Thyroid gland (tissue), 4 donors: ENCODE results near the gene ZNF397. TPM values are rescaled to one million over a fixed set of nuclear protein-coding genes. Genes with fewer than 3 reads are reported as not detected.
A peak's percentile ranks its signal among the peaks of the same experiment; 100 is the strongest.

Experiments
- DNase-seq, 2 donors: peaks; one replicate each; pipeline ENCODE4 v3.0.0-alpha.2; 2019
- H3K27ac ChIP-seq, 3 donors: fragments of 200-600 bp; sonication (generic); 1 replicate in 2 of 3; 2 replicates in 1 of 3; pipeline ENCODE4 v1.5.1; 2016 to 2019; ENCODE audit warnings: mild to moderate bottlenecking in 1 of 3, moderate library complexity in 1 of 3
- H3K27me3 ChIP-seq: fragments of 200-600 bp; sonication (generic); one replicate; pipeline ENCODE4 v1.5.1; 2019
- H3K36me3 ChIP-seq, 2 donors: fragments of 200-600 bp; sonication (generic); one replicate each; pipeline ENCODE4 v1.5.1; 2016 to 2019
- H3K4me1 ChIP-seq, 2 donors: fragments of 200-600 bp; sonication (generic); one replicate each; pipeline ENCODE4 v1.5.1; 2017 to 2019
- H3K4me3 ChIP-seq, 3 donors: fragments of 200-600 bp; sonication (generic); replicated peaks in 1 of 3; 1 replicate in 2 of 3; 2 replicates in 1 of 3; pipeline ENCODE4 v1.5.1; 2016; ENCODE audit warnings: mild to moderate bottlenecking in 1 of 3
- H3K9me3 ChIP-seq: fragments of 200-600 bp; sonication (generic); one replicate; pipeline ENCODE4 v1.5.1; 2017
- POLR2A ChIP-seq, 2 donors: fragments of 450-650 bp; IDR thresholded peaks; one replicate each; pipeline ENCODE4 v1.6.1; 2017; ENCODE audit warnings: antibody characterized with exemption in 2 of 2, mild to moderate bottlenecking in 2 of 2, moderate library complexity in 1 of 2
- WGBS, 2 donors: methylation state at CpG; one replicate each; pipeline ENCODE4 v1.1.5; 2017; 5-methylcytosine and 5-hydroxymethylcytosine counted together
- intact Hi-C: fragments of 100-400 bp; cut with DNase I; formaldehyde crosslinking; loops from one replicate; pipeline ENCODE4 v1.15.1; 2023
- total RNA-seq, 4 donors: library from RNA; depleted of rRNA; stranded (reverse); fragments of >200 nt; gene quantifications; one replicate each; pipeline ENCODE4 v1.2.3, GENCODE V29; 2016
- TF ChIP-seq, protein P1 (sequence below), 6 experiments: fragments of 200-600 bp in 3 of 6; fragments of 450-650 bp in 3 of 6; sonication (generic) in 3 of 6; IDR thresholded peaks; one replicate each; pipeline ENCODE4 v1.5.1; 2016 to 2019; ENCODE audit warnings: antibody characterized with exemption in 6 of 6, mild to moderate bottlenecking in 2 of 6, inconsistent platforms in 1 of 6, moderate library complexity in 1 of 6

The ZNF397 gene
- total RNA-seq, 4 donors from 2014 or later, result 30.8 to 52.8 (median 36.8) TPM

DNA sequence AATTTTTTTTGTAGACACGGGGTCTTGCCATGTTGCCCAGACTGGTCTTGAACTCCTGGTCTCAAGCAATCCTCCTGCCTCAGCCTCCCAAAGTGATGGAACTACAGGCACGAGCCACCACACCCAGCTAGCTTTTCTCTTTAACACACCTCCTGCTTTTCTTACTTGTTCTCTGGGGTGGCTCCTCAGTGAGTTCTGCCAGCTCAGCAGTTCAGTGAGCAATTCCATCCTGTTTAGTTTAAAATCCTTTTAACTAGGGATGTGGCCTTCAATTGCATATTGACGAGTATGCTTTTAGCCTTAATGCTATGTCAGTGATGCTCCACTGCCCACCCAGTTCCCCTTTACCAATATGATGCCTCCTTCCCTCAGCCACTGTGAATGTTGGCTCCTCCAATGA, 16.1 kb downstream of the ZNF397 start:
- 96 to 97% methylated on average over 3 of the region's 3 CpGs for WGBS, 2 donors

DNA sequence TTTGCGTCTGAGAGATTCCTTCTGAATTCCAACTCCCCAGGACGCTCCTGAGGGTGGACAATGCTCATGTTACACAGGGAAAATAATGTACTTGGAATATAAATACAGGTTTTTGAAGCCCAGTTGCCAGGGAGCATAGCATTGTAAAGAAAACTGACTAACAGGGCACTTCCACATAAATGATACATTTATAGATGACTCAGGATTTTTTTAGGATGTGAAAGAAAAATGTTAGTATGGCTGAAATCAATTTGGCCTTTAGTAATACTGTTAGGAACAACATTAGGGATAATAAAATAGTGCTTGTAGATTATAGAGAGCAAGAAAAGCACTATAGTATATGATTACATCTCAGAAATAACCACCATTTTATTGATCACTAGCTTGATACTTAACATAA, 23.6 kb downstream of the ZNF397 start:
- intact Hi-C loops, result no loop called here
- DNase-seq, result no peak
- H3K4me1 ChIP-seq, result peaks cover 0 to 6% of the 10 kb centered on the region in 2 donors

More for the DNA sequence above, 16.1 kb downstream of the ZNF397 start:
- Histone ChIP-seq H3K4me3 (no peak overlapping the region), H3K4me1 (no peaks in the 10 kb centered on the region), H3K27ac (no peak overlapping the region), H3K36me3 (peaks cover 10 to 19% of the 10 kb centered on the region in 2 donors), H3K9me3 (no peaks in the 10 kb centered on the region), H3K27me3 (no peaks in the 10 kb centered on the region)
- TF ChIP-seq, protein P1, sequence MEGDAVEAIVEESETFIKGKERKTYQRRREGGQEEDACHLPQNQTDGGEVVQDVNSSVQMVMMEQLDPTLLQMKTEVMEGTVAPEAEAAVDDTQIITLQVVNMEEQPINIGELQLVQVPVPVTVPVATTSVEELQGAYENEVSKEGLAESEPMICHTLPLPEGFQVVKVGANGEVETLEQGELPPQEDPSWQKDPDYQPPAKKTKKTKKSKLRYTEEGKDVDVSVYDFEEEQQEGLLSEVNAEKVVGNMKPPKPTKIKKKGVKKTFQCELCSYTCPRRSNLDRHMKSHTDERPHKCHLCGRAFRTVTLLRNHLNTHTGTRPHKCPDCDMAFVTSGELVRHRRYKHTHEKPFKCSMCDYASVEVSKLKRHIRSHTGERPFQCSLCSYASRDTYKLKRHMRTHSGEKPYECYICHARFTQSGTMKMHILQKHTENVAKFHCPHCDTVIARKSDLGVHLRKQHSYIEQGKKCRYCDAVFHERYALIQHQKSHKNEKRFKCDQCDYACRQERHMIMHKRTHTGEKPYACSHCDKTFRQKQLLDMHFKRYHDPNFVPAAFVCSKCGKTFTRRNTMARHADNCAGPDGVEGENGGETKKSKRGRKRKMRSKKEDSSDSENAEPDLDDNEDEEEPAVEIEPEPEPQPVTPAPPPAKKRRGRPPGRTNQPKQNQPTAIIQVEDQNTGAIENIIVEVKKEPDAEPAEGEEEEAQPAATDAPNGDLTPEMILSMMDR (IDR thresholded peaks at IDR 0.05), result no peak
- no peak for TF ChIP-seq POLR2A (IDR thresholded peaks at IDR 0.05)
- DNase-seq, result no peak
- intact Hi-C loops, result no loop called here

DNA sequence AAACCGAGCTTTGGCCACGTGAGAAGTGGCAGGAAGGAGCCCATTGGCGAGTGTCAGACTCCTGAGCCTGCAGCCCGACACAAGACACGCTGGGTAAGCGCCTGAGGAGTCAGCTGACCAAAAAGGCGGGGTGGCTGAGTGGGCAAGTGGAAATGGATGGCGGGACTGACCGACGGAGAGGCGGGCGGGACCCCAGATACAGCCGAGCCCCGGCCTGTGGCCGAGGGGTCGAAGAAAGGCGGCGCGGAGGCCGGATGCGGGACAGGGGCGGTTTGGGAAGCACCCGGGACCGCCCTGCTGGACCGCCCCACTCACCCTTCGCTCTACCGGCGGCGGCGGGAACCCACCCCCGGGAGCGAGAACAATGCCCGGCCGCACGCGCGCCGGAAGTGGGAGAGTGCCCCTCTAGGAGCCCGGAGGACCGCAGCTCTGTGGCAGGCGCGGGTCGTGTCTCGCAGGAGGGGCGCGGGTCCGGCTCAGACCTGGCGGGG, 26.4 kb downstream of the ZNF397 start:
- Histone ChIP-seq H3K27ac (peak overlapping the region; percentile 63 to 80 (median 76)), H3K4me3 (peak overlapping the region in 2 of 3 donors; percentile 60 to 70), H3K4me1 (peaks cover 0 to 6% of the 10 kb centered on the region in 2 donors), H3K36me3 (peaks cover 5 to 11% of the 10 kb centered on the region in 2 donors), H3K9me3 (no peaks in the 10 kb centered on the region), H3K27me3 (no peaks in the 10 kb centered on the region)
- intact Hi-C loops, result no loop called here
- peak; percentile 81 to 82 for DNase-seq
- peak in 1 of 2 donors; percentile 56 for TF ChIP-seq POLR2A (IDR thresholded peaks at IDR 0.05)
- TF ChIP-seq, protein P1 (IDR thresholded peaks at IDR 0.05), result peak in 1 of 6 experiments; percentile 16
- WGBS, 2 donors, result 2% methylated on average over 43 to 48 of the region's 48 CpGs

More for the DNA sequence above, 23.6 kb downstream of the ZNF397 start:
- no peak overlapping the region for H3K27ac ChIP-seq
- H3K9me3 ChIP-seq, result no peaks in the 10 kb centered on the region
- no peak overlapping the region for H3K4me3 ChIP-seq
- no peak for TF ChIP-seq POLR2A (IDR thresholded peaks at IDR 0.05)
- TF ChIP-seq, protein P1 (IDR thresholded peaks at IDR 0.05), result no peak
- H3K36me3 ChIP-seq, result peaks cover 7 to 17% of the 10 kb centered on the region in 2 donors
- WGBS, 2 donors, result 92 to 93% methylated on average over 2 of the region's 2 CpGs
- H3K27me3 ChIP-seq, result no peaks in the 10 kb centered on the region

GRCh38 chr18:35267809-35268208, 27.0 kb downstream of the ZNF397 start:
- H3K4me1 ChIP-seq, result peaks cover 0 to 6% of the 10 kb centered on the region in 2 donors
- H3K9me3 ChIP-seq, result no peaks in the 10 kb centered on the region
- H3K36me3 ChIP-seq, result peaks cover 0 to 6% of the 10 kb centered on the region in 2 donors
- peak overlapping the region; percentile 63 to 80 (median 76) for H3K27ac ChIP-seq
- WGBS, 2 donors, result 57 to 65% methylated on average over 25 to 30 of the region's 30 CpGs
- no peaks in the 10 kb centered on the region for H3K27me3 ChIP-seq
- H3K4me3 ChIP-seq, result peak overlapping the region in 2 of 3 donors; percentile 60 to 70
- TF ChIP-seq POLR2A (IDR thresholded peaks at IDR 0.05), result no peak
- TF ChIP-seq, protein P1 (IDR thresholded peaks at IDR 0.05), result no peak
- intact Hi-C loops, result no loop called here
- peak; percentile 29 to 38 for DNase-seq

DNA sequence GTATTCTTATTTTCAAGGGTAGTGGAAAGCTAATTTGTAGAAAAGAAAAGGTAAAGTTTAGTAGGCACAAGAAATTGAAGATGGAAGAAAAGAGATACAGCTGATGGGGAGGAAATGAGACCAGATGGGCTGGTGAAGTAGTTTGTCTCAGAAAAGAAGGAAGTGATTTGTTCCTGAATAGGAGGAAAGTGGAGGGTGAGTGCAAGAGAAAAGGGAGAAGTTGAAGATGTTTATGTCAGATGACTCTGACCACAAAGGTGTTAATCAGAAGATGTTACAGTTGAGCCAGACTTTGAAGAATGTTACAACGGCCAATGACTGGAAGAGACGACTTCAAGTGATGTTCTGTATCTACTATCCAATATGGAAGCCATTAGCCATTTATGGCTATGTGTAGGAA, 28.0 kb downstream of the ZNF397 start:
- 86 to 93% methylated on average over 2 of the region's 2 CpGs for WGBS, 2 donors

More for the DNA sequence above, 28.0 kb downstream of the ZNF397 start:
- TF ChIP-seq, protein P1 (IDR thresholded peaks at IDR 0.05), result no peak
- TF ChIP-seq POLR2A (IDR thresholded peaks at IDR 0.05), result no peak
- Histone ChIP-seq H3K27me3 (no peaks in the 10 kb centered on the region), H3K9me3 (no peaks in the 10 kb centered on the region), H3K4me3 (no peak overlapping the region), H3K27ac (no peak overlapping the region), H3K36me3 (peaks cover 0 to 3% of the 10 kb centered on the region in 2 donors), H3K4me1 (peaks cover 0 to 6% of the 10 kb centered on the region in 2 donors)
- no peak for DNase-seq
- intact Hi-C loops, result no loop called here
